ENCODE data around the gene ETNK2.

- no peak for TF ChIP-seq POLR2A (IDR thresholded peaks at IDR 0.05)
- TF ChIP-seq CTCF (IDR thresholded peaks at IDR 0.05) = no peak
These were observed 10.7 kb downstream of the ETNK2 start for GRCh38 chr1:204141131-204141530.

Measured in Peyer's patch (tissue), 4 donors.